Measurements from ENCODE around the gene ABHD16B. TPM values are rescaled to one million over a fixed set of nuclear protein-coding genes. Genes with fewer than 3 reads are reported as not detected.

The ABHD16B gene
- total RNA-seq, 4 donors from 2014 or later: not detected

DNA sequence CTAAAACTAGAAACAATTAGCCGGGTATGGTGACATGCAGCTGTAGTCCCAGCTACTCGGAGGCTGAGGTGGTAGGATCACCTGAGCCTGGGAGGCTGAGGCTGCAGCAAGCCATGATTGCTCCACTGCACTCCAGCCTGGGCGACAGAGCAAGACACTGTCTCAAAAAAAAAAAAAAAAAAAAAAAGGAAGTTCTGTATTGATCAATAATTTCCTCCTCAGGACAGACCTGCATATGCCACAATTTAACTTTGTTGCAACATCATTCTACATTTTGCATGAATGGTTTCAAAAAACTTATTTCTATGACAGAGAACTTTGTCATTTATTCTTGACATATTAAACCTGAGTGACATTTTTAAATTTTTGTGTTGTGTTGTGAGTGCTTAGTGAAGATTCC, 39.1 kb downstream of the ABHD16B start:
- Histone ChIP-seq H3K9me3 (no peaks in the 10 kb centered on the region), H3K27me3 (no peaks in the 10 kb centered on the region), H3K36me3 (no peaks in the 10 kb centered on the region), H3K27ac (no peak overlapping the region), H3K4me1 (peaks cover 30 to 48% of the 10 kb centered on the region in 2 donors), H3K4me3 (replicated peaks in 1 of 3) (no peak overlapping the region)
- DNase-seq: no peak
- intact Hi-C loops (cut with DNase I): no loop called here
- WGBS, 2 donors: 80 to 91% methylated on average over 3 of the region's 3 CpGs
- TF ChIP-seq POLR2A (IDR thresholded peaks at IDR 0.05) (no peak), CTCF (IDR thresholded peaks at IDR 0.05) (no peak)

DNA sequence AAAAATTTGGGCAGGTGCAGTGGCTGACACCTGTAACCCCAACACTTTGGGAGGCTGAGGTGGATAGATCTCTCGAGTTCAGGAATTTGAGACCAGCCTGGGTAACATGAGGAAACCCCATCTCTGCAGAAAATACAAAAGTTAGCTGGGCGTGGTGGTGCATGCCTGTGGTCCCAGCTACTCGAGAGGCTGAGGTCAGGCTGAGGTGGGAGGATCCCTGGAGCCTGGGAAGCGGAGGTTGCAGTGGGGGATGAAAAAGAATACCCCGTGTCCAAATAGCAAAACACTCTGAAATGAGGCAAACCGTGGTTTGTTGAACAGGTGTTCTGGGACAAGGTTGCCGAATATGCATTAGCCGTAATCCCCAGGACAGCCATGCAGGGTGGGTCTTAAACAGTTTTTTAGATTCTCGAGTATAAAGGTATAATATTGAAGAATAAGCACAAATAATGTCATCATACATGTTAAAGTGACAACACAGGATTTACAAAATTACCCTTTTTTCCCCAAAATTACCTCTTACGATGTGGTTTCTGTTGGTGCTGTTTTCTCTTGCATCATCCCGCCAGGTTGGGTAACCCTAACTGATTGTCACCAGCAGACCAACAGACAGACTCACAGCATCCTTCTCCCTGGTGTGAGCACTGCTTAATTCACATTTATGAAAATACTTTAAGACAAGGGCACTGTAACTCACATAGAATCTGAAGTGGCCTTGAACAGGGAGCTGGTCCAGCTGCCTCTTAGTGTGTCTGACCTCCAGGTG, 42.7 kb downstream of the ABHD16B start:
- Histone ChIP-seq H3K27me3 (no peaks in the 10 kb centered on the region), H3K27ac (no peak overlapping the region), H3K36me3 (no peaks in the 10 kb centered on the region), H3K4me1 (peaks cover 8 to 19% of the 10 kb centered on the region in 2 donors), H3K4me3 (replicated peaks in 1 of 3) (no peak overlapping the region), H3K9me3 (no peaks in the 10 kb centered on the region)
- no peak for TF ChIP-seq POLR2A (IDR thresholded peaks at IDR 0.05)
- no peak for TF ChIP-seq CTCF (IDR thresholded peaks at IDR 0.05)
- DNase-seq: no peak
- intact Hi-C loops (cut with DNase I): no loop called here
- 89 to 90% methylated on average over 11 of the region's 11 CpGs for WGBS, 2 donors

GRCh38 chr20:63908008-63908682, 46.8 kb downstream of the ABHD16B start:
- WGBS, 2 donors: 81 to 84% methylated on average over 16 of the region's 16 CpGs
- H3K36me3 ChIP-seq: no peaks in the 10 kb centered on the region
- no peaks in the 10 kb centered on the region for H3K9me3 ChIP-seq
- H3K27me3 ChIP-seq: no peaks in the 10 kb centered on the region
- H3K4me1 ChIP-seq: peaks cover 8 to 9% of the 10 kb centered on the region in 2 donors
- intact Hi-C loops (cut with DNase I): no loop called here
- no peak overlapping the region for H3K27ac ChIP-seq
- no peak overlapping the region for H3K4me3 ChIP-seq (replicated peaks in 1 of 3)
- no peak for TF ChIP-seq POLR2A (IDR thresholded peaks at IDR 0.05)
- no peak for TF ChIP-seq CTCF (IDR thresholded peaks at IDR 0.05)
- no peak for DNase-seq

DNA sequence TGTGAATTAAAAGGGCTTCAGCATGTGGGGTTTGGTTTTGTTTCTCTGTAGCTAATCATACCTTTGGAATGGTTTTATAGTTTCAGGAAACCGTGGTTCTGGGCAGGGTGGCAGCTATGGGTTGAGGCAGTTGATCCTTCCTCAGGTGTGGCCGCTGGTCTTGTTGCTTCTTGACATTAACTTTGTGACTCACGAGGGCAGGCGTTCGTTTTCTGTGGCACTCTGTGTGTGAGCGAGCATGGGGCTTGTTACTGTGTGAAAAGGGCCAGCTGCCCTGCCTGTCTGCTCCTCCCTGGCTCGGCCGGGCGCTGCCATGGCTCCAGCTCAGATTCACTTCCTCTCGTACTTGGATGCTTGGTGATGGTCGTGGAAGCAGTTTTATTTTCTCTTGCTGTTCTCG, 49.9 kb downstream of the ABHD16B start:
- no peak overlapping the region for H3K27ac ChIP-seq
- DNase-seq: no peak
- WGBS, 2 donors: 65 to 71% methylated on average over 12 of the region's 12 CpGs
- H3K9me3 ChIP-seq: no peaks in the 10 kb centered on the region
- peaks cover 9 to 12% of the 10 kb centered on the region in 2 donors for H3K4me1 ChIP-seq
- no peak for TF ChIP-seq CTCF (IDR thresholded peaks at IDR 0.05)
- TF ChIP-seq POLR2A (IDR thresholded peaks at IDR 0.05): no peak
- no peaks in the 10 kb centered on the region for H3K36me3 ChIP-seq
- no peak overlapping the region for H3K4me3 ChIP-seq (replicated peaks in 1 of 3)
- H3K27me3 ChIP-seq: no peaks in the 10 kb centered on the region
- intact Hi-C loops (cut with DNase I): no loop called here

Small RNA genes lying within 50 kb of the gene (small RNA-seq; reads per million reads assigned to genes)
- not detected for gene RNU1-134P

Other genes starting within 250 kb of the ABHD16B start
- gene GMEB2, start 234.4 kb upstream of the ABHD16B start, total RNA-seq: 10 to 100 TPM; 23.1 to 34.9 (median 29.9) TPM
- 10 to 100 TPM; 53.7 to 84.0 (median 66.1) TPM for gene STMN3, start 208.1 kb upstream of the ABHD16B start, total RNA-seq
- 10 to 100 TPM; 14.1 to 87.4 (median 54.2) TPM for gene RTEL1, start 203.2 kb upstream of the ABHD16B start, total RNA-seq
- gene TNFRSF6B, start 164.8 kb upstream of the ABHD16B start, total RNA-seq: 10 to 100 TPM in 2 of 4 donors, 1 to 10 TPM in 2; 6.7 to 15.5 (median 10.5) TPM
- 10 to 100 TPM; 43.6 to 52.1 (median 46.7) TPM for gene ARFRP1, start 153.5 kb upstream of the ABHD16B start, total RNA-seq
- gene ZGPAT, start 153.5 kb upstream of the ABHD16B start, total RNA-seq: 10 to 100 TPM; 27.7 to 36.3 (median 30.0) TPM
- gene LIME1, start 124.8 kb upstream of the ABHD16B start, total RNA-seq: 10 to 100 TPM in 2 of 4 donors, 1 to 10 TPM in 2; 8.7 to 25.0 (median 11.5) TPM
- 10 to 100 TPM; 26.0 to 55.9 (median 39.3) TPM for gene SLC2A4RG, start 121.7 kb upstream of the ABHD16B start, total RNA-seq
- 10 to 100 TPM; 15.9 to 39.9 (median 27.7) TPM for gene ZBTB46, start 30.2 kb upstream of the ABHD16B start, total RNA-seq
- gene TPD52L2, start 3.8 kb downstream of the ABHD16B start, total RNA-seq: 10 to 100 TPM; 69.4 to 93.3 (median 89.6) TPM
- 10 to 100 TPM; 38.4 to 87.4 (median 75.1) TPM for gene DNAJC5, start 33.6 kb downstream of the ABHD16B start, total RNA-seq
- gene UCKL1, start 94.9 kb downstream of the ABHD16B start, total RNA-seq: 10 to 100 TPM; 21.6 to 44.3 (median 29.3) TPM
- gene ZNF512B, start 108.4 kb downstream of the ABHD16B start, total RNA-seq: 10 to 100 TPM; 13.4 to 24.8 (median 19.0) TPM
- 1 to 10 TPM; 1.1 to 6.4 (median 5.0) TPM for gene SAMD10, start 118.1 kb downstream of the ABHD16B start, total RNA-seq
- 10 to 100 TPM; 62.8 to 76.2 (median 70.1) TPM for gene PRPF6, start 119.6 kb downstream of the ABHD16B start, total RNA-seq
- 1 to 10 TPM in 1 of 4 donors, under 1 TPM in 3; 0.11 to 2.6 (median 0.59) TPM for gene C20orf204, start 174.7 kb downstream of the ABHD16B start, total RNA-seq
- gene SOX18, start 188.1 kb downstream of the ABHD16B start, total RNA-seq: 10 to 100 TPM in 2 of 4 donors, 1 to 10 TPM in 2; 7.5 to 16.9 (median 10.6) TPM
- gene TCEA2, start 201.7 kb downstream of the ABHD16B start, total RNA-seq: 10 to 100 TPM; 20.9 to 43.1 (median 24.4) TPM
- gene RGS19, start 218.0 kb downstream of the ABHD16B start, total RNA-seq: 10 to 100 TPM; 10.5 to 17.2 (median 13.4) TPM
- under 1 TPM; 0.54 to 0.94 (median 0.68) TPM for gene OPRL1, start 218.6 kb downstream of the ABHD16B start, total RNA-seq
- 1 to 10 TPM in 2 of 4 donors, not detected in 2; 1.3 to 1.7 TPM for gene LKAAEAR1, start 222.9 kb downstream of the ABHD16B start, total RNA-seq
- gene NPBWR2, start 246.1 kb downstream of the ABHD16B start, total RNA-seq: not detected